Esophagus mucosa (tissue), 1 donor: ENCODE results near the gene ERC2. TPM values are rescaled to one million over a fixed set of nuclear protein-coding genes. Genes with fewer than 3 reads are reported as not detected.

Source experiments
- ATAC-seq: fragments of 200-7000 bp; cut with Tn5 transposase; one replicate; pipeline ENCODE4 v1.9.1; 2020
- total RNA-seq: library from RNA; stranded (reverse); gene quantifications from one replicate; pipeline ENCODE4 v1.2.4, GENCODE V29; 2023
- donor health status: DM: yes; HTN: yes; CAD: no.

ERC2 gene
- total RNA-seq, 1 donor from 2014 or later = 0.48 TPM

DNA sequence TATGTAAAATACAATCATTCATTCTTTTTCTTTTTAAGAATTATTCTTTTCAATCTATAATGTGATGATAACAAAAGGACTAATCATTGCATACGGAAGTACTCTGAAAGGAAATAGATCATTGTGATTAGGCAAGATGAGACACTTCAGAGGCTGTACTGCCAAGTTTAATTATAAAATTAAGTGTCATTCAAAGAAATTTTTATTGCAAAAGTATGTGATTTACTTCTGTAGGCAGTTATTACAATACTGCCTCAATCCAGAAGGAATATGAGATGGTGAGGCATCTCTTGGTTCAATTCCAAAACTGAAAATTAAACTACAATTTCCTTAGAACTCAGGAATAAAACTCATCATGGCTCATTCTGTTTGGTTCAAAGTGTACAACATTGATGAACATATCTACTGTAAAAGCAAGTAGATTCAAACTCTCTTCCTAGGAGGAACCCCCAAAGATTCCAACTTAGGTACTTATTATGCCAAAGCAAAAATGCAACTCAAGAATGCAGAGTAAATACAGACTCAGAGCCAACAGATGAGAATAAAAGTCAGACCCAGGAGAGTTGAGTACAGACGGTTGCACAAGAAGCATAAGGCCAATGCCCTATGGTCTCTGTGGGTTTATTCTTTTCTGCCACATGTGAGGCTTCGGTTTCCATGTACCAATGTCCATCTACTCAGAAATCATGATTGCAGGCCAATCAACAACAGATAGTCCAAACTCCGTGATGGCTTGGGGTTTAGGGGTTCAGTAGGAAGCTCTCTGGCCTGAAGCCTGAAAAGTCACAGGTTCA, 862.6 kb downstream of the ERC2 start:
- no peak for ATAC-seq

DNA sequence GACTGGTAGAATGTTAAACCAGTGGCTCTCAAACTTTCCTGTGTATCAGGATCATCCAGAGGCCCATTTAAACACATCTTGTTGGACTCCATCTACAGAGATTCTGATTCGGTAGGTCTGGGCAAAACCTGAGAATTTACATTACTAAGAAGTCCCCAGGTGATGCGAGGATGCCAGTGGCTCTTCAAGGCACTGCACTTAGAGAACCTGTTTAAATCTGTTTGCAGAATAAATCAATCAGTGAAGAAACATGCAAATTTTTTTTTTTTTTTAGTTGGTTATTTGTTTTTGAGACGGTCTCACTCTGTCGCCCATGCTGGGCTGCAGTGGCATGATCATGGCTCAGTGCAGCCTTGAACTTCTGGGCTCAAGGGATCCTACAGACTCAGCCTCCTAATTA, 863.4 kb downstream of the ERC2 start:
- ATAC-seq = no peak

DNA sequence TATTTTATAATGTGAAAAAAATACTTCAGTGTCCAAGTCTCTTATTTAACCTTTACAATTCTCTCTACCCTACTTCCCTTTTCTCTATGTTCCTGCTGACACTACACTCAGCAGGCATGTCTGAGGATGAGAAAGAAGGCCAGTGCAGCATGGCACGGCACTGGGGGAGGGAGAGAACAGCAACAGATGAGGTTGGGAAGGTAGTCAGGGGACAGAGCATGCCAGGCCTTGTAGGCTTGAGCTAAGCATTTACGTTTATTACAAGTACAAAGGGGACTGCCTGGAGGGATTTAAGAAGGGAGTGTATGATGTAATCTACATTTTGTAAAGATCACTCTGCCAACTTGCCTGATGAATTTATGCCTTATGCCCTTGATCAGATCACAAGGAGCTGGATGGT, 863.9 kb downstream of the ERC2 start:
- ATAC-seq = peak; percentile 79

DNA sequence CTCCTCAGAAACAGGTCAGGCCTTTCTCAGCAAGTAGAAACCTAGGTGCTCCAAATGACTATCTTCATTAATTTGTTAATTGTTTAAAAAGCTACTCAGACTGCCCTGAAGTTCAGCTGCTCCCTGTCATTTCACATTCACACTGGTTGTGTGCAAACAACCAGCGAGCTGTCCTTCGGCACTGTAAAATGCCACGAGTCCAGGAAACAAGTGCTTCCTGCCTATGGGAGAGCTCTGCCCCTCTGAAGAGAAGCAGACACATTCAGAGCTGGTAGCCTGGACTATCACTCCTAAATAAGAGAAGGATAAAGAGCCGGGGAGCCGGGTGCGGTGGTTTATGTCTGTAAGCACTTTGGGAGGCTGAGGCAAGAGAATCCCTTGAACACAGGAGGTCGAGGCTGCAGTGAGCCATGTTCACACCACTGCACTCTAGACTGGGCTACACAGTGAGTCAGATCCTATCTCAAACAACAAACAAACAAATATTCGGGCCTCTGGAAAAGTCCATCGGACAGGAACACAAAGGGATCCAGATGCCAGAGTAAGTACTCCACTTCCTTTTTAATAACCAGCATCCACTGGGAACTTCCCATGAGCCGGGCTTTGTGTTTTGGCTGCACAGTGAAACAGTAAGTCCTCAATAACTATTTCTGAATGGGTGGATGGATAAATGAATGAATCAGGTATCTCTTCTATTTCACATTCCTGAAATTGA, 866.7 kb downstream of the ERC2 start:
- ATAC-seq = no peak

DNA sequence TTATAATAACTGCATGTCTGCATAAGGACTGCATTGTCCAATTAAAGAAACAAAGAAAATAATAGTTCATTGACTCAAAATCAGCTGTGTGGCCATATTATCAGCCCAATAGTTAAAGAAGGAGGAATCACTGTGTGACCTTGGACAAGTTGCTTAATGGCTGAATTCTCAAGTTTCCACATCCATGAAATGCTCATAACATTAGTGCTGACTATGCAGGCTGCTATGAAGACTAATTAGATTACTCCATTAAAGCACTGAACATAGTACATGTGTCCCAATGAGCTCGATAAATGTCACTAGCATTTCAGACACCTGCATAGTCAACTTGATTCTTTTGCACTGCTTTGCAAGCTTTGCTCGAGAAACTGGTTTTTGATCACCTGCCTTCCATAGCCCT, 870.0 kb downstream of the ERC2 start:
- ATAC-seq = peak; percentile 27

DNA sequence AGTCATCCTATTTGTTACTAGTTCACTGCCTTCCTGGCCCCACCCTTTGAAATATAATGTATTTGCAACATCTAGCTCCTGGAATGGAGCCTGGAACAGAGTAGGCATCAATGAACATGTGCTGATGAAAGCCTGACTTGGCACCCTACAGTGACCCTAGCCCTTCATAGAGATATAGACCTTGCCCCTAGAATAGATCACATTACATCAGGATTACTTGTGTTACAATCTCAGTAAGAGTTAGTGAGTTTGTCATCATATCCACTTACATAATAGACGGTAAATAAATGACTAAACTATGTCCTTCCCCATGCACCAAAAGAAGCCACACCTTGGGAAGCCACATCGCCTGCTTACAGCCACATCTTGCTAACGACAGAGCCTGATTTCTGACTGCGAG, 870.6 kb downstream of the ERC2 start:
- peak; percentile 85 for ATAC-seq

DNA sequence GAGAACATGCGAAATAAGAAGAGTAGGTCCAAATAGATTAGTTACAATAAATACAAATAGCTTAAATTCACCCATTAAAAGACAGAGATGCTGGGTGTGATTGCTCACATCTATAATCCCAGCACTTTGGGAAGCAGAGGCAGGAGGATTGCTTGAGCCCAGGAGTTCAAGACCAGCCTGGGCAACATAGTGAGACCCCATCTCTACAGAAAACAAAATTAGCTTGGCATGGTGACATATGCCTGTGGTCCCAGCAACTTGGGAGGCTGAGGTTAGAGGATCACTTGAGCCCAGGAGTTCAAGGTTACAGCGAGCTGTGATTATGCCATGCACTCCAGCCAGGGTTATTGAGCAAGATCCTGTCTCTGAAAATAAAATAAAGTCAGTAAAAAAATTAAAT, 872.1 kb downstream of the ERC2 start:
- no peak for ATAC-seq

DNA sequence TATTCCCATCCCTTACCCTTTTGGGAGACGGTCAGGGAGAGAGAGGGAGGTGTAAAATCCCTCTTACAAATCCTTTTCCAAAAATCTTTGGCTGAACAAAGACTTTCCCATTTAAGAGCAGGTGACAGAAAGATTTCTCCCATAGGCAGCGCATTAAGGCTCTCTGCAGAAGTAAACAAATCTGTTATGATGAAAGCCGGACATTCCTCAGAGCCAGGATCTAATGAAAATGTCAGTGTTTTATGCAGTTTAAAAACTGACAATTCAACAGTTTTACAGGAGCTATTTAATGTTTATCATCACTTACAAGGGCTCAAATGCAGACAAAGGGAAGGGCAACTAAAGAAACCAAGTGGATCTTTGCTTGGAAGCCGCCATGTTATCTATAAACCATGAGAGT, 872.8 kb downstream of the ERC2 start:
- ATAC-seq = no peak

DNA sequence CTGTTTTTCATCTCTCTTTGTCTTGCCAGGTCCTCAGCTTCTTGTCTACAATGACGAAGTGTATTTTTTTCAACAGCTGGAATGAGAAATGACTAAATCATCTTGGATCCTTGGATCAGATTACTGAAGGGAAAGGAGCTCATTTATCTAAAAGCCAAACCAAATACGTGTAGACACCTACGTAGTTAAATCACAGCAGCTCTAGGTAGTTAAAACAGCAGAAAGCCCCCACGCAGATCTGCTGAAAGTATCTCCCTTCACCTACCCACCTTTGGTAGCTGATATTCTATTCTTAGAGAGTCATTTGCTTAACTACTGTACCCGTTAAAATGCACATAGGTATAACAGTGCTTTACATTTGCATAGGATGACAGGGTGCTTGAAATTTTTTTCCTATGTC, 875.7 kb downstream of the ERC2 start:
- ATAC-seq = no peak

DNA sequence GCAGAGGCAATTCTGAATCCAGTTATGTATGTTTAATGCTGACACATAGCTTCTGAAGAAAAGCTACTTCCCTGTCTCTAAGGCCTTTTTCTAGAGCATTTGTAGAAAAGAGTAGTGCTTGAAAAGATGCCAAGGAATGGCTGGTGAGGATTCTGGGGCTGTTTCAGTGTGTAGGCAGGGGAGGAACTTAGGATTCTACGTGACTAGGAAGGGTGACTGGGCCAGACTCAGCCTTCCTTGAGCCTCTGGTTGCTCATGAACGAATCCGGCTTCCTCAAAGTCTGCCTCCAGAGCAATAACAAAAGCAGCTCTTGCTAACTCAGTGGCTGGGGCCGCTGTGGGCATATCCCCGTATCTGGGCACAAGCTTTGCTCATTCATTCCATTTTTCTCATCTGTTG, 876.4 kb downstream of the ERC2 start:
- peak; percentile 77 for ATAC-seq

DNA sequence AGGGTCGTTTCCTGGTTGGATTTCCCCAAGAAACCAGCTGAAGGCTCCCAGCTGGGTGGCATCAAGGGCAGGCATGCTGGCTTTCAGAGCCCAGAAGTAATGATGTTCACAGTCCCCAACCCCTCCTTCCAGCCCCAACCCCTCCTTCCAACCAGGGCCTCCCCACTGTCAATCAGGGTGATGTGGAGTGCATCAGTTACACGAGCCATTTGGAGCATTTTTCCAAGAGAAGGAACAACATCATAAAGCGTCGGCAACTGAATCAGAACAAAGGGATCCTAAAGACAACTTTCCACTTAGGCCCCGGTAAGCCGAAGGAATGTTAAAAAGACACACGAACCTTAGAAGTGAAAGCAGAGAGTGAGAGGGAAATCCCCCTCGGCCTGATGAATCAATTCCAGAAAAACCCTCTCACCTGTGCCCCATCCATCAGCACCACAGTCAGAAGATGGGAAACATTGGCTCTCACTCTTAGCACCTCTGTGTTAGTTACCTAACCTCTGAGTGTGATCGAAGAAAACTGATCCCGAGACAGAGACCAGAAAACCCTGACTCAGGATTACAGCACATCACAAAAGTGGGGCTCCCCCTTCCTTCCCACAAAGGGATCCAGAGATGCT, 880.0 kb downstream of the ERC2 start:
- ATAC-seq = no peak

DNA sequence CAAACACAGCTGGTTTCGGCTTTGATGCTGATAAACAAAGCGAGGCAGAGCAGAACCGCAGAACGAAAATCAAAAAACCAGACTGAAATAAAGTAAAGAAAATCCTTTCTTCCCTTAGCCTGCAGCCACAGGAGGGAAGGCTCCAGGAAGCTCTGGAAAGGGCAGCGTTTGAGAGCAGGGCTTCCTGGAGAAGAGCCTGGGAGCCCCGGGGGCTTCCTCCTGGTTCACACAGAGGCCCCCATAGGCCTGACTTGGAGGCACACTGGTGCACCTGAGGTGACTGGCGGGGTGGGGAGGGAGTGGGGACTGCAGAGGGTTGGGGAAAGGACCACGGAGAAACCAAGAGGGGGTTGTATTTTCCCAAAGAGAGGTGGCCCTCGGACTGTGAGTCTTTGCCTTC, 882.4 kb downstream of the ERC2 start:
- ATAC-seq = no peak

DNA sequence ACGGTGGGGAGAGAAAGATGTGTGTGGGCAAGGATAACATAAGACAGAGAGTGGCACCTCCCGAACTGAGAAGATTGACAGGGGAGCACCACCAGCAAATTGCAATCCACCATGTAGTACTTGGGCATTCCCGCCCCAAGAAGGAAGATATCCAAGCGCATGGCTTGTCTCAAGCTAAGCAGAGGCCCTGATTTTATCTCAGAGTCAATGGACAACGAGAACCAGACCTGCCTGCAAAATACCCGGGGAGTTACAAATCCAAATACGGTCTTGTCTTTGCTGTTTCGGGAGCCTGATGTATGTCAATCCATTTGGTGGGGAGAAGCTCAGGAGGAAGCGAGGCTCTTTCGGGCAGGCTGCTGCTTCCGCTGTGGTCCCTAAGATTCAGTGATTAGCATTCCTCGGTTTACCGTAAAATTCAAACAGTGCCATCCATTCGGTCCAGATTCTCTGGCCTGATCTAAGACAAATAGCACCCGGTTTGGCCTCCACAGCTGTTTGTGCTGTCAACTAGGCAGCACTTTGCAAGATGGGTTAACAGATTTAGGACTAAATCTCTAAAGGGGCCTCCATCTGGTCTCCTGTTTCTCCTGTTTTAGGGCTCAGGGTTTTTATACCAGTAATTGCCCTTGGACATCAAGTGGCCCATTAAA, 883.4 kb downstream of the ERC2 start:
- no peak for ATAC-seq

DNA sequence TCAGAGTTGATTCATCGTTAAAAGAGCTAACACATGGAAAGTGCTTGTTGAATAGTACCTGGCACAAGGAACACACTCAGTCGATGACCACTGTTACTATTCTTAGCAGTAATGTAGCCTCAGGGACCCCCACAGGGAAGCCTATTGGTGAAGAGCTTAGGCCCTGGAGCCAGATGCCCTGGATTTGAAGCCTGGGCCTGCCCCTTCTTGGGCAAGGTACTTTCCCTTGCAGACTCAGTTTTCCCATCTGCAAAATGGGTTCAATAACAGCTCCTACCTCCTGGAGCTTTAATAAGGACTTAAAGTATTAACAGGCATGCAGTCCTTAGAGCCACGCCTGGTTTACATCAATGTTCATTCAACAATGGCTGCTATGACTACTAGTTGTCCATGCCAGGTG, 884.2 kb downstream of the ERC2 start:
- peak; percentile 55 for ATAC-seq

DNA sequence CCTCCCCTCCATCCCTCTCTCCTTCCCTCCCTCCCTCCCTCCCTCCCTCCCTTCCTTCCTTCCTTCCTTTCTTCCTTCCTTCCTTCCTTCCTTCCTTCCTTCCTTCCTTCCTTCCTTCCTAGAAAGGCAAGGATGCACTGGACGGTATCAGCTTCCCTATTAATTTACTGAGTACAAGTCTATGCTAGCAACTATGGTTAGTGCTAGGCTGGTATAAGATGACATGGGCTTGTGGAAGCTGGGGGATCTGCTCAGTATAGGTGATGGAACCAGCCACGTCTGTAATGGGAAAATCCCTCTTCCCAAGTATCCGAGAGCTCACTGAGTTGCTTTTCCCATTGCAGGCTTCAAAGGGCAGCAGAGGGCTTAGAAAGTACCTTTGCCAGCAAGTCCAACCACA, 884.8 kb downstream of the ERC2 start:
- ATAC-seq = no peak

DNA sequence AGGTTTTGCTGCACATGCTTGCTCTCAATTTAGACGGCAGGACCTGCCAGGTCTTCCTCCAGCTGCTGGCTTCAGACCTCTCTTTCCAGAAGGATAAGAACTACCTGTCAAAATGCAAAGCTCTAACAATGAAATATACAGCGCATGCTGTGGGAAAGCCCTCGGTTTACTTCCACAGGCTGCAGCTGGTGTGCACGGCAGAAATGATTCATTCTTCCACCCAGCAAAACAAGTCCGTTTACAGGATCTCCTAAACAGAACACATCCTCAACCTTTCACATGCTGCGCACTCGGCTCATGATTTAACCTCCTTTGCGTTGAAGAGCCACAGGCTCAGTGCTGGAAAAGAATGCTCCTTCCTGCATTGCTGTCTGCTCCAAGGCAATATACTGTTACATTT, 888.8 kb downstream of the ERC2 start:
- peak; percentile 88 for ATAC-seq

DNA sequence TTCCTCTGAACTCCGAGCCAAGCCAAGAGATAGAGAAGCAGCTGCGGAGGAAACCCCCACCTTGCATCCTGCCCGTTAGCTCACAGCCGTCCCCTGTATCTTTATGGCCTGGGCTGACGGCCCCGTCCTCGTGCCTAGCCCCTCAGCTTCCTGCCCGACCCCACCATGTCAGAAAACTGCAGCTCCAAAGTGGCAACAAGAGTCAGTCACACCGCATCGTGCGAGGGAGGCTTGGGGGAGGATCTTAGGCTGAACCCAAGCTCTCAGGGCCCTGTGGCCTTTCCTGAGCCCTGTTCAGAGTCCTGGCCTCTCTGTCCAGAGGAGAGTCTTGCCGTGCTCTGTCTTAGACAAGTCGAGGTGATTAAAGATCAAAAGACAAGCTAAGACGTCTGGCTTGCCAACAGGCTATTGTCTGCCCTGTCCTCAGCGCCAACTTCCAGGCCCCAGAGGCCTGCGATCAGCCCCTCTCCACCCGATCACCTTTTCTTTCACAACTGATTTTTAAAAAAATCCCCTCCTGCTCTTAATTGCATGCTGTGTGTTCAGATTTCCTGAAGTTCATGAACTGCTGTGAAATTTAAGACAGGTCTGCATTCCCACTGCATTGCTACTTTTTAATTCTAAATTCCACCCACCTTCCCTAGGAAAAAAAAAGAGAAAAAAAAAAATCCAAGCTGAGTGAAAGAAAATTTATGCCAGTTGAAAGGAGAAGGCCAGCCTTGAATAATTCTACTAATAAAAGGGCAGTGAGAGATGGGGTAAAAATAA, 891.5 kb downstream of the ERC2 start:
- ATAC-seq = no peak

DNA sequence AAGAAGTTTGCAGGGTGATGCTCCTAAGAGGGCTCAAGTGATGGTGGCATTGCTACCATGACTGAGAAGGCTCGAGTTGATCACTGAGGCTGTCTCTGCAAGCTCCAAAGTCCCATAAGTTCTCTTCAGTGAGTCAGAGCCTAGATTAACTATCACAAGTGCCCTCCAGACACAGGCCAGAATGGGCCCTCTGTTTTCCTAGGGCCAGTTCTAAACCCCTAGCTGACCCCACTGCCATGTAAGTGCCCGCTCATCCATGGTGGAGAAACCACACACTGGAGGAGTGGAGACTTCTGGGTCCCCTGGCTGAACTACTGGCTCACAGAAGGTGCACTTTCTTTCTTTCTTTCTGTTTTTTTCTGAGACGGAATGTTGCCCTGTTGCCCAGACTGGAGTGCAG, 893.6 kb downstream of the ERC2 start:
- no peak for ATAC-seq

DNA sequence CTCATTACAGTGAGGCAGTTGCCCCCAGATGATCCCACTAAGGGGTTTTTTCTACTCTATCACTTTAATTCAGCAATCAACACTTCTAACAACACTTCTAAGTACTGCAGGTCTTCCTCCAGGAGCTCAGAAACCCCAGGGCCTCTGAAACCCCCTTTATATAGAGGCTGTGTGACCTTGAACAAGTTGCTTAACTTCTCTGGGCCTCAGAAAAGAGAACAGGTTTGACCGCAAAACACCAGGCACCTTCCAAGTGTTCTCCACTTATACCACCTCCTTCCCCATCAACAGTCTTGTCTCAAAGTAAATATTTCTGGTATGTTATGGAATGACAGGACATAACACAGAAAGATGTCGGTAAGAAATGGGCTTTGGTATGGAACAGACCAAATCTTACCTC, 895.5 kb downstream of the ERC2 start:
- ATAC-seq = no peak

DNA sequence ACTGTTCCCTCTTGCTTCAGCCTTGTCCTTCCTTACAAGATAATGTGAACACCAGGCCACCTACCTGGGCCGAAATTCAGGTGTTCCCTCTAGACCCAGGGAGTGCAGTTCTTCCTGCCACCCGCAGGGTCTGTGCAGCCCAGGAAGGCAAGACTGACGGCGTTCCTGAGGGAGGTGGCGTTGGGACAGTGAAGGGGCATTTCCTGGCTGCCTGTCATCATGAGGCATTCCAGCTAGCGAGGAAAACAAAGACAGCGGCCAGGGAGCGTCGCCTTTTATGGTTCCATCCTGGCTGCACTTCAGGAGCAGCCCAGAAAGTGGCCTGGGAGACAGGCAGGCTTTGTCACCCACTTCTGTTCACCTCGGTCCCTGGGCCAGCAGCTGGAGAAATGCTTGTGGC, 896.4 kb downstream of the ERC2 start:
- peak; percentile 51 for ATAC-seq

DNA sequence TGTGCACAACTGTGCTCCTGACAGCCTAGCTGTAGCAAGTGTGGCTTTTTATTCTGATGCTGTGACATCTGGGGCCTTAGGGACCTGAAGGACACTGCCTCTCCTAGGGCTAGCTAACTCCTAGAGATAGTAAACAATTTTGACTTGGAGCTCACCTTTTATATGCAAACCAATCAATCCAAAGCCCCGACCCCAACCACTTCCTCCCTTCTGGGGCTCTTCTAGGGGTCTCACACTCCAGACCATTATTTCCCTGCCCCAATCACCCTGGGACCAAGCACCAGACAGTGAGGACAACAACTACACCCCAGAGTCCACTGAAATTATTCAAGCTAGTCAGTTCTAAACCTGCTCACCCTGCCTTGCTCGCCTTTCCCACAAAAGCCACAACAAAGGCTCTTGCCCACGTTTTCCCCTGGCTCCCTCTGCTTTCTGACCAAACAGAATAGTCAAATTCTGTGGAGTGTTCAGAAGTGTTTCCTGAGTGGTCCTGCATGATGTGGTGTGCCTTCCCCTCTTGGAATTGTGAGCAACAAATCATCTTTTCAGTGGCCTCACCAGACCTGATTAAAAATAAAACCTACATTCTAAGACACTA, 897.0 kb downstream of the ERC2 start:
- ATAC-seq = no peak

DNA sequence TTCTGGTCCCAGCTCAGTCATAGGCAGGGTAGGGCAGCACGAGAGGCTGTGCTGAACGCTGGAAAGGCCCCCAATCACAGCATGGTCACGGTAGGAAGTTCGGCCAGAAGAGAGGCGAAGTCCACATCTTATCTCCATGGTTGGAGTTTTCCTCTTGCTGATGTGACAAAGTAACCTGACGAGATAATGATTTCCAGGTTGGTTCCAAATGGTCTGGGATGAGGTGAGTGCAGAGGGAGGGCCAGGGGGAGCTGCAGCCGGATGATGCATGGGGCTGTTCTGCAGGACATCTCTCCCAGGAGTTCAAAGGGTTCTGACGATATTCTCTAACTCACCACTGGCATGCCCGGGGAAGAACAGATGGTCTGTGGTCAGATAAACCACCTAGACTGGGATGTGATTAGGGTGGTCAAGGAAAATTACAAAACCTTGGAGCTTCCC, 898.0 kb downstream of the ERC2 start:
- no peak for ATAC-seq
